PFSK-1 (cell line): ENCODE measurements around the gene SLC4A2. TPM values are rescaled to one million over a fixed set of nuclear protein-coding genes. Genes with fewer than 3 reads are reported as not detected.

Experiments
- FOXP2 ChIP-seq: optimal IDR thresholded peaks from 2 replicates; pipeline ENCODE3; 2011; ENCODE audit warnings: borderline replicate concordance, control low read depth, inconsistent platforms; ENCODE audit not compliant: insufficient read depth; ENCODE audit errors: extremely low read length, extremely low read depth
- POLR2AphosphoS5 ChIP-seq: IDR thresholded peaks from 2 replicates; pipeline ENCODE4 v1.6.1; 2012; ENCODE audit warnings: low read depth, mild to moderate bottlenecking, control low read depth, low read length, moderate library complexity
- REST ChIP-seq, 2 experiments: IDR thresholded peaks; 2 replicates each; pipeline versions ENCODE4 v1.6.1 to v1.8.0; 2011 to 2012; ENCODE audit warnings: low read depth in 2 of 2, low read length in 2 of 2, control low read depth in 1 of 2, inconsistent platforms in 1 of 2, mild to moderate bottlenecking in 1 of 2, moderate library complexity in 1 of 2; ENCODE audit not compliant: insufficient read depth in 1 of 2
- SIN3A ChIP-seq: IDR thresholded peaks from 2 replicates; pipeline ENCODE4 v1.6.1; 2012; ENCODE audit warnings: mild to moderate bottlenecking, low read length, moderate library complexity, borderline replicate concordance; ENCODE audit not compliant: insufficient read depth
- TAF1 ChIP-seq: IDR thresholded peaks from 2 replicates; pipeline ENCODE4 v1.6.1; 2012; ENCODE audit warnings: low read length, control low read depth, borderline replicate concordance; ENCODE audit not compliant: insufficient read depth
- polyA plus RNA-seq: library from polyadenylated mRNA; unstranded; fragments of >200 nt; gene quantifications from one replicate; pipeline ENCODE4 v1.2.1, GENCODE V29; 2012; ENCODE audit warnings: low read depth, missing spikeins; ENCODE audit not compliant: insufficient read length

Gene SLC4A2
- polyA plus RNA-seq: 330 TPM

GRCh38 chr7:151059367-151060112, at the start of gene SLC4A2:
Gene SLC4A2, plus strand, starts transcription at chr7:151059589. Its CDS starts 2,399 bp downstream, at chr7:151061988.
- TF ChIP-seq TAF1 (peak; percentile 46; the same call in 1 of the 2 replicates), FOXP2 (no peak), REST (IDR thresholded peaks at IDR 0.05; ENCODE audit: insufficient read depth in 1 of 2, low read depth in 2 of 2, low read length in 2 of 2) (0 out of 4 replicates have a peak, but pooled peaks of 1 of the 2 experiments have one; percentile 12)

GRCh38 chr7:151010037-151010306, 49.4 kb upstream of the SLC4A2 start:
- TF ChIP-seq SIN3A (no peak), REST (IDR thresholded peaks at IDR 0.05; ENCODE audit: insufficient read depth in 1 of 2, low read depth in 2 of 2, low read length in 2 of 2) (no peak), TAF1 (no peak), POLR2AphosphoS5 (no peak), FOXP2 (no peak)

GRCh38 chr7:151010307-151011096, 48.9 kb upstream of the SLC4A2 start:
- TF ChIP-seq REST (IDR thresholded peaks at IDR 0.05; ENCODE audit: insufficient read depth in 1 of 2, low read depth in 2 of 2, low read length in 2 of 2): no peak
- no peak for TF ChIP-seq TAF1
- TF ChIP-seq FOXP2: no peak
- TF ChIP-seq POLR2AphosphoS5: no peak
- TF ChIP-seq SIN3A: no peak

GRCh38 chr7:151011097-151011409, 48.3 kb upstream of the SLC4A2 start:
- TF ChIP-seq SIN3A: no peak
- no peak for TF ChIP-seq REST (IDR thresholded peaks at IDR 0.05; ENCODE audit: insufficient read depth in 1 of 2, low read depth in 2 of 2, low read length in 2 of 2)
- TF ChIP-seq TAF1: no peak
- TF ChIP-seq POLR2AphosphoS5: no peak
- no peak for TF ChIP-seq FOXP2
